Heart right ventricle (tissue), 16 donors: ENCODE data around the gene DLEU7. TPM values are rescaled to one million over a fixed set of nuclear protein-coding genes. Genes with fewer than 3 reads are reported as not detected.

Source experiments
- ATAC-seq, 8 donors: fragments of 200-7000 bp; cut with Tn5 transposase; one replicate each; pipeline ENCODE4 v1.9.1; 2020; ENCODE audit warnings: mild to moderate bottlenecking in 8 of 8, moderate library complexity in 8 of 8, moderate number of reproducible peaks in 1 of 8
- DNase-seq, 2 donors: peaks; one replicate each; pipeline ENCODE4 v3.0.0-alpha.2; 2020
- H3K27ac ChIP-seq, 10 donors: fragments of 200-600 bp; sonication (generic) in 2 of 10; one replicate each; pipeline versions ENCODE4 v1.5.0 to v1.8.0; 2020 to 2022; ENCODE audit warnings: mild to moderate bottlenecking in 3 of 10
- H3K27me3 ChIP-seq, 7 donors: fragments of 200-600 bp; one replicate each; pipeline ENCODE4 v1.8.0; 2021 to 2022; ENCODE audit warnings: mild to moderate bottlenecking in 2 of 7
- H3K36me3 ChIP-seq, 9 donors: fragments of 200-600 bp; sonication (generic) in 1 of 9; one replicate each; pipeline versions ENCODE4 v1.5.0 to v1.8.0; 2020 to 2022; ENCODE audit warnings: mild to moderate bottlenecking in 2 of 9
- H3K4me1 ChIP-seq, 9 donors: fragments of 200-600 bp; sonication (generic) in 1 of 9; one replicate each; pipeline versions ENCODE4 v1.5.0 to v1.8.0; 2020 to 2022; ENCODE audit warnings: mild to moderate bottlenecking in 4 of 9
- H3K4me3 ChIP-seq, 10 donors: fragments of 200-600 bp; sonication (generic) in 2 of 10; one replicate each; pipeline versions ENCODE4 v1.5.0 to v1.8.0; 2020 to 2022; ENCODE audit warnings: mild to moderate bottlenecking in 7 of 10, moderate library complexity in 2 of 10
- H3K9me3 ChIP-seq, 11 donors: fragments of 200-600 bp in 10 of 11; sonication (generic) in 2 of 11; one replicate each; pipeline versions ENCODE4 v1.5.0 to v1.8.0; 2013 to 2022; ENCODE audit warnings: mild to moderate bottlenecking in 2 of 11, control low read depth in 1 of 11, moderate library complexity in 1 of 11
- WGBS, 2 donors: extraction: QIAGEN DNeasy Blood & Tissue Kit; methylation state at CpG; one replicate each; pipeline ENCODE4 v1.1.7; 2013; ENCODE audit warnings: inconsistent platforms in 1 of 2; 5-methylcytosine and 5-hydroxymethylcytosine counted together
- intact Hi-C, 10 donors: fragments of 100-400 bp; cut with DNase I; formaldehyde crosslinking; loops; one replicate each; pipeline versions ENCODE4 v1.11.1 to v1.14.2; 2022
- polyA plus RNA-seq, 2 donors: library from polyadenylated mRNA; stranded (reverse); fragments of 200-250 nt; gene quantifications; one replicate each; pipeline ENCODE4 v1.2.3, GENCODE V29; 2013
- total RNA-seq, 10 donors: library from RNA; stranded (reverse); fragmentation: NEBNext Ultra II Directional in 3 of 10; extraction: Animal tissue kit (Norgen Biotek cat#: 25700) in 3 of 10; gene quantifications; one replicate each; pipeline versions ENCODE4 v1.2.1 to v1.2.4, GENCODE V29; 2021 to 2023
- TF ChIP-seq, protein P1 (sequence below), 9 donors: fragments of 200-600 bp; sonication (generic) in 2 of 9; IDR thresholded peaks; one replicate each; pipeline versions ENCODE4 v1.5.0 to v1.8.0; 2021 to 2022; ENCODE audit warnings: antibody characterized with exemption in 9 of 9, mild to moderate bottlenecking in 5 of 9, moderate library complexity in 1 of 9
- donor health status: Arrhythmogenic right ventricular cardiomyopathy.
- donor health status: ischemic (EF 13 %, LVEDD 7.1; RV severe dilation, severe dysfunction).
- donor health status: healthy with polysubstance abuse.
- donor health status: DM: no; HTN: yes; CAD: no.
- donor health status: DM: no; HTN: no; CAD: no.
- donor health status: ischemic (EF 25% LVEDD 6.9; RV normal size, moderate dysfunction).
- donor health status: ischemic (EF 25% LVEDD 5.7; RV mildly dilated, moderate dysfunction).
- donor health status: healthy.
- donor health status: DM: yes; HTN: yes; CAD: no.
- donor health status: Ischemic cardiomyopathy.
- donor health status: ischemic (EF 35%, LVEDD 5.7; RV mildly dilated, moderate dysfunction).
- donor health status: nonischemic (EF 11% LVEDD 7.7; RV severe dilation, severe dysfunction).
- donor health status: DM: yes; HTN: yes; CAD: no.
- donor health status: PGD.
- donor health status: ischemic (EF 29% LVEDD 5.4; RV normal size, mild dysfunction).
- donor health status: nonischemic (EF 23%, LVEDD 6.1; RV moderate dilation, normal function).

DLEU7 gene
- total and polyA plus RNA-seq, 12 donors, result 0.03 to 0.49 (median 0.12) TPM; not detected in 7

DNA sequence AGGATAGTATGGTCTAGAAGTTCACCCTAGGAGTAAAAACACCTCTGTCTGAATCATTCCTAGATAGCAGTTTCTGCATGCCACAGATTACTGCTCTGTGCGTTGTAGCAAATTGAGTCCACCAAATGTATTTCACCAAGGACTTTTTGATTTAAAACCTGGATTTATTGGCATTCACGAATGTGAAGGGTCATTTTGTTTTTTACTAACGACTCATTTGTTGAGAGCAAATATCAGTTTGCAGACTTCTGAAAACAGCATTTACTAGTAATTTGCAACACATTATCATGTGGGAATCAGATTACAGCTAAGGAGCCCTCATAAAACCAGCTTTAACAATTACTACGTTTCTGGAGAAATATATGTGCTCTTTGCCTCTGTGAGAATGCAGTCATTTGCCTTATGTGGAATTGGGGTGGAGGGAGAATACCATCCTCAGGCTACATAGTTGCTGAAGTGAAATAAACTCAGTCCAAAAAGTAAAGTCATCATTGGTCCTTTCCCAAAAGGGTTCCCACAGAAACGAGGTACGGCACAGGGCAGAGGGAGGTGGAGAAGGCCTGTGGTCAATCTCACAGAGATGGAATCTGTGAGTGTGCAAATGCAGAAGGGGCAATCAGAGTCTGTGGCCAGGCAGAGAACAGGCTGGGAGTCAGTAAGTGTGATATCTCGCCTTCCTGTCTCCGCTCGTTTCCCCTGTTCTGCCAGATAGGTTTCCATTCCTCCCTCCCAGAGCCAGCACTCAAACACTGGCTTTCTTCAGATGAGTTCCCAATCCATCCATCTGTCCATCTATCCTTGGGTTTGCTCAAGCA is 63.1 kb downstream of the DLEU7 start:
- no peaks in the 10 kb centered on the region for H3K4me1 ChIP-seq
- ATAC-seq (no peak), DNase-seq (no peak)
- no peaks in the 10 kb centered on the region for H3K27me3 ChIP-seq
- H3K36me3 ChIP-seq, result no peaks in the 10 kb centered on the region
- no peak overlapping the region for H3K4me3 ChIP-seq
- no peak overlapping the region for H3K27ac ChIP-seq
- peaks cover 0 to 10% (median 4%) of the 10 kb centered on the region in 11 donors for H3K9me3 ChIP-seq
- intact Hi-C loops, result loop anchor here in 1 of 10 donors (10.0 kb wide), 1 partner anchor 96 kb away; no protein-coding TSS in a partner anchor
- WGBS, 2 donors, result 68 to 77% methylated on average over 9 of the region's 9 CpGs
- TF ChIP-seq, protein P1, sequence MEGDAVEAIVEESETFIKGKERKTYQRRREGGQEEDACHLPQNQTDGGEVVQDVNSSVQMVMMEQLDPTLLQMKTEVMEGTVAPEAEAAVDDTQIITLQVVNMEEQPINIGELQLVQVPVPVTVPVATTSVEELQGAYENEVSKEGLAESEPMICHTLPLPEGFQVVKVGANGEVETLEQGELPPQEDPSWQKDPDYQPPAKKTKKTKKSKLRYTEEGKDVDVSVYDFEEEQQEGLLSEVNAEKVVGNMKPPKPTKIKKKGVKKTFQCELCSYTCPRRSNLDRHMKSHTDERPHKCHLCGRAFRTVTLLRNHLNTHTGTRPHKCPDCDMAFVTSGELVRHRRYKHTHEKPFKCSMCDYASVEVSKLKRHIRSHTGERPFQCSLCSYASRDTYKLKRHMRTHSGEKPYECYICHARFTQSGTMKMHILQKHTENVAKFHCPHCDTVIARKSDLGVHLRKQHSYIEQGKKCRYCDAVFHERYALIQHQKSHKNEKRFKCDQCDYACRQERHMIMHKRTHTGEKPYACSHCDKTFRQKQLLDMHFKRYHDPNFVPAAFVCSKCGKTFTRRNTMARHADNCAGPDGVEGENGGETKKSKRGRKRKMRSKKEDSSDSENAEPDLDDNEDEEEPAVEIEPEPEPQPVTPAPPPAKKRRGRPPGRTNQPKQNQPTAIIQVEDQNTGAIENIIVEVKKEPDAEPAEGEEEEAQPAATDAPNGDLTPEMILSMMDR (IDR thresholded peaks at IDR 0.05), result no peak

DNA sequence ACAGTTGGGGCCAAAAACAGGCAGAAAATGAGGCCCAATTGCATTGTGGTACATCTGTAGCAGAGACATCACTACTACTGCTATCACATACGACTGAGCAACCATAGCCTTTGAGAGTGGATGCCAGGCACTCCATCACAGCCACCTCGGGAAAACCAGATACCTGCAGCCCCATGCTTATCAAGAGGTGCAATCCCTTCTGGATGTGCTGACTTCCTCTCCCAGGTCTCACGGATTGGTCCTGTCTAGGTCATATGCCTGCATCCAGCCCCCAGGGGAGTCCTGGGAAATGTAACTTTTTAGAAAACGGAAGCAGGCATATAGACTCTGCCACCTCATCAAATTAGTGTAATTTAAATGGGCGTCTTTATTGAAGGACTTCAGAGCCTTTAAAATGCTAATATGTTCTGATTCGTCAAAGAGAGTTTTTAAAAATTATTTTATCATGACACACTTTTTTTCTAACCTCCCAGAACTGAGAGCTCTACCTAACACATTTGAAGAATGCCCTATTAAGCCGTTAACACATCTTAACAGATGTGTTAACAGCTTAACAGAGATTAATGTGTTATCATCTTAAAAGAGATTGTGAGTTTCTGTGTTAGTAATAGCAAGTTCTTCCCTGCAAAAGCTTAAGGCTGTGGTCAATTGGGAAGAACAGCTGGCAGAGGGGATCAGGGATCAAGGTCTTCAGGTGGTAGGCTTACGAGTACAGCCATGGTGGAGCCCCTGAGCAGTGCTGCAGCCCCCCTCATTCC is 63.9 kb downstream of the DLEU7 start:
- Histone ChIP-seq H3K27ac (no peak overlapping the region), H3K9me3 (peaks cover 0 to 18% (median 7%) of the 10 kb centered on the region in 11 donors), H3K4me1 (no peaks in the 10 kb centered on the region), H3K27me3 (no peaks in the 10 kb centered on the region), H3K36me3 (no peaks in the 10 kb centered on the region), H3K4me3 (no peak overlapping the region)
- TF ChIP-seq, protein P1 (IDR thresholded peaks at IDR 0.05), result no peak
- DNase-seq (no peak), ATAC-seq (no peak)
- 77 to 78% methylated on average over 8 of the region's 8 CpGs for WGBS, 2 donors
- intact Hi-C loops, result loop anchor here in 1 of 10 donors (10.0 kb wide), 1 partner anchor 95 kb away; no protein-coding TSS in a partner anchor

Other genes with a start within 250 kb of the DLEU7 start
- 10 to 100 TPM; 30.5 to 47.0 (median 40.1) TPM for gene RNASEH2B, start 66.1 kb upstream of the DLEU7 start, total RNA-seq
- 10 to 100 TPM; 32.2 to 86.8 TPM for gene RNASEH2B, start 66.1 kb upstream of the DLEU7 start, polyA plus RNA-seq